ENCODE measurements around the gene CHCHD6.

The CHCHD6 gene

GRCh38 chr3:126951561-126951960 lies 247.5 kb downstream of the CHCHD6 start:
- no peak for DNase-seq

GRCh38 chr3:126952261-126952982 lies 248.4 kb downstream of the CHCHD6 start:
- DNase-seq: no peak

DNA sequence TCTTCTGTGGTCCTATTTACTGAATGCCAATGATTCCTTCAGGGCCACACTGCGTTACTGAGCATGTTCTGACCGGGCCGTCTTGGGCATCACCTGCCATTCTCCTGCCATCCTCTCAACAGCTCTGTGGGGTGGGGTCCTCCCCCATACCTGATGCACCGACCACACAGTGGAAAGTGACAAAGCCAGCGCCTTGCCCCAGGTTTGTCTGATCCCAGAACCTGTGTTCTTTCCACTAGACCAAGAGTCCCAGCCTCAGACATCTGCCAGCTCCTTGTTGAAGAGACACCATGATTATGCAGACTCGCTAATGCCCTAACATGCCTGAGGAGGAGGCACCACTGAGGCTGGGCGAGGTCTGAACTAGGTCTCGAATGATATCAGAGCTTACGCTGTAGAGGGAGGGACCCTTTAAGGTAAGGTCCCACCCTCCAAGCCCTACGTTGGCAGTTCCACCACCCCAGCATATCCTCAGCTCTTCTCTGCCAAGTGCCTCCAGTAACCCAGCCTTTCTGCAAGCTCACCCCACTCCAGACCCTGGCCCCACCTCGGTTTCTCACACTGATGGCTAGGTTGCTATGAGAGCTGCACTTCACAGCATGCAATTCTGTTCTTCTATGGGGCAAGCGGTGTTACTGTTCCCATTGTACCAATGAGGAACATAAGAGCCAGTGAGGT lies 249.1 kb downstream of the CHCHD6 start:
- no peak for DNase-seq

- DNase-seq: no peak
These were observed 250.3 kb downstream of the CHCHD6 start for GRCh38 chr3:126954141-126954842.

DNA sequence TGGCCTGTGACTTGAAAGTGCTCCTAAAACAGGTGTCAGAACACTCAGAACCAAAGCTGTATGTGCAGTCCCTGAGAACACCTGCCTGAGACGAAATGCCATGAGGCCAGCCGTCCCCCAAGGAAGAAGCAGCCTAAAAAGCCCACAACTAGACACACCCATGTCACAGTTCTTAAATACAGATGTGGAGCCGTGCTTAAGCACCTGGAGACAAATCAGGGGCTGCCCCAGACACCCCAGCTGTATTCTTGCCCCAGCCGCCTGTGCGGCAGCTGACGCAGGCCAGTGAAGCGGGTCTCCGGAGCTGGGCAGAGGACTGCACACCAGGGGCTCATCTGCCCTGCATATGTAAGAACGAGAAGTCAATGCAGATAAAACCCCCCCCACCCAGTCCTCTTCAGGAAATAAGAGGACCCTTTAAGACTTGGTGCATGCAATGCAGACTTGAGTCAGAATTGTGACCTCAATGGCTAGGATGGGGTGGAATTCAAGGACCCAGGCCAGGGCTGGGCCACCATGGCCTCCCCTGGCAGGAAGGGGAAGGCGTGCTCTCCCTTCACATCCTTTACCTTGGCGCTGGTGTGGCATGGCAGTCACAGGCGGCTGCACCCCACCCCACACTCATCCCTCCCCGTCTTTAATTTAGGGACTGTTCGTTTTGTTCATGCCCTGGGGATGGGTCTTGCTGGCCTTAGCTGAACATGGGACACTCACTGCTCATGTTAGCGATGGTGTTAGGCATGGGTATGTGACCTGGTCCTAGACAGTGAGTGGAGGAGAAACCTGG lies 251.2 kb downstream of the CHCHD6 start:
- no peak for DNase-seq

- DNase-seq: no peak
These were observed 252.3 kb downstream of the CHCHD6 start for GRCh38 chr3:126956361-126956760.

- DNase-seq: no peak
These were observed 253.0 kb downstream of the CHCHD6 start for GRCh38 chr3:126956866-126957650.

- no peak for DNase-seq
These were observed 254.0 kb downstream of the CHCHD6 start for GRCh38 chr3:126957776-126958637.

- no peak for DNase-seq
These were observed 254.6 kb downstream of the CHCHD6 start for GRCh38 chr3:126958638-126959085.

DNA sequence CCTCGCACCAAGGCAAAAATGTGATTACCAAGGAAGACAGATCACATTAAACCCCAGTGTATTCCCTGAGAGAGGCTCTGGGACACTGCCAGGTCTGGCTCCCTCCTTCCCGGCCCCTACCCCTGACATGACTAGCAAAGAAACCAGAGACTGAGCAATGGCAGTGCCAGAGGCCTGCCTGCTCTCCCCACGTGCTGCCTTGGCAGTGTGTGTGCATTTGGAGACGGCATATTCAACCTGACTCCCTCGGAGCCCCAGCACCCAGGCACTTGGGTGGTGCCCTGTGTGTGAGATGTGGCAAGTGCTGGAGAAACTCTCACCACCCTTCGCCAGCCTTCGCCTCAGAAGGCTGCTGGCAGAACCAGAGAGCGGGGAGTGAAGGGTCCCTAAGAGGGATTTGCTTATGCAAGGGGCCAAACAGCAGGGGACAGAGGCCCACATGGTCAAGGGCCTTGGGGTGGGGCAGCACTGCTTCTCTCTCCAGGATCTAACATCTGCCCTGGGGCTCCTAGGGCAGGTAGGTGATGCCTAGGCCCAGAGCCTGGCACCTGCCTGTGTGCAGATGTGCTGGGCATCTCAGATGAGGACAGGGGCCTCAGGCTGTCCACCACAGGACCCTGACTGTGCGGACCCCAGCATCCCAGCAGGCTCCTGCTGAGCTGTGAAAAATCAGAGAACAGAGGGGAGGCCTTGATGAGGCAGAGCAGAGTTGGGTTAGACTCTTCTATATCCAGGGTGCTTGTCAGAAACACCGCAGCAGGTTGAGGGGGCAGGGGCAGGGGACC lies 255.3 kb downstream of the CHCHD6 start:
- DNase-seq: no peak

- peak; percentile 67 for DNase-seq
These were observed 256.0 kb downstream of the CHCHD6 start for GRCh38 chr3:126959921-126960603.

DNA sequence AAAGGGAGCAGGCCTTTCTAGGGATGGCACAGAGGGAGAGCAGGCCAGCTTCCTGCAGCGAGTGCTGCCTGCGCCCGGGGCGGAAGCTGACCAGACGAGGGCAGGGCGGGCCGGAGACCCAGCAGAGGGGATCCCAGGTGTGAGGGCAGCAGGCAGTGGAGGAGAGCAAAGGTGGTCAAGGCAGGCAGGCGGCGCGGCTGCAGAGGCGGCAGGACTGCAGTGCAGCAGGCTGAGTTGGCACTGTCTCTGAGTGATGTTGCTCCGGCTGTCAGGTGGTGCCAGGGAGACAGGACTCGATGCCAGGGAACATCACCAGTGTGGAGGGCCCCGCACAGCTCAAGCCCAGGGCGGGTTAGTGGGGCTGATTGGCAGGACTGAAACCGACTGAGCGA lies 256.6 kb downstream of the CHCHD6 start:
- no peak for DNase-seq

DNA sequence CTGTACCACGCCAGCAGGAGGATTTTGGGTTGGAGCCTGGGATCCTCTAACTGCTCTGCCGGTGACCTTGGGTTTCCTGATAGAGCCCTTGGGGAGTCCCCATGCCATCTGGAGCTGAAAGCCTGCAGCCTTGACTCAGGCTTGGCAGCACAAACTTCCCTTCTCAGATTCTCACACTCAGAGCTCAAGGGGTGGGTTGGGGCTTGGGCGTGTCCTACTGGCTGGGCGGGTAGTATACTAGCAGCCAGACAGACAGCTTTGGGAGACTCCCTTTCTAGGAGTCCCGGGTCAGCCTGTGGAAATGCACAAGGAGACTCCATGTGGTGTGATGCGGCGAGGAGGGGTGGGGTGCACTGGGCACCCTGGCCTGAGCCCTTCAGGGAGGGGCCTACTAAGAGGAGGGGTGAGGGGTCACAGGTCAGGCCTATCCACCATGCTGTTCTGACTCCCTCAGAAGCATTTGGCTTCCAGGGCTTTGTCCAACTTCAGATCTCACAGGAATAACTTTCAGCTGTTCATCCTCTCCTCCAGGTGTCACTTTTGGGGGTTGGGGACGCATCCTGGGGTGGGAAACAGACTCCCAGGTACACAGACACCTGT lies 257.3 kb downstream of the CHCHD6 start:
- DNase-seq: peak; percentile 41

DNA sequence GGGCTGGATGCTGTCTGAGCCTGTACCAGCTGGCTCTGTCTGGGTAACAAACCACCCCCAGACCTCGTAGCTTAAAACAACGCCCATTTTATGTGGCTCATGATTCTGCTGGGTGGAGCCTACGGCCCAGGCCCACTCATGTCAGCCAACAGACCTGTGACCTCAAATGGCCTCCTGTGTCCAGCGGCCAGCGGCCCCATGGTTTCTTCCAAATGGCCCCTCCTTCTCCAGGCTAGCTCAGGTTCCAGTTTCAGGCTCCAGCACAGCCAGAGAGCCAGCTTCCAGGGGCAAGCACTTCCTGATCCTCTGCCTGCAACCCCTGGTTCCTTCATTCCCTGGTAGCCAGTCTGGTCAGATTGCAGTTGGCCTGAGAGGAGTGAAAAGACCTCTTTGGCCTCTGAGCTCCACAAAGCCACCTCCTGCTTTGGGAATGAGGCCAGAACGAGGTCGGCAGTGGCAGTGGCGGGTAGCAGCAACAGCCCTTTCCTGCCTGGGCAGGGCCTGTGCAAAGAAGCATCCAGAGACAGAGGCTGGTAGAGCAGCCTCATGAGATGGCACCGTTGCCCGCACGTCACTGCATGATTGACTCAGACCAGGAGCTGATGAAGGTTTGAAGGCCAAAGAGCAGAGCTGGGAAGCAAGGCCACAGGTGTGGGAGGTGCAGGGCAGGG lies 257.9 kb downstream of the CHCHD6 start:
- DNase-seq: no peak

DNA sequence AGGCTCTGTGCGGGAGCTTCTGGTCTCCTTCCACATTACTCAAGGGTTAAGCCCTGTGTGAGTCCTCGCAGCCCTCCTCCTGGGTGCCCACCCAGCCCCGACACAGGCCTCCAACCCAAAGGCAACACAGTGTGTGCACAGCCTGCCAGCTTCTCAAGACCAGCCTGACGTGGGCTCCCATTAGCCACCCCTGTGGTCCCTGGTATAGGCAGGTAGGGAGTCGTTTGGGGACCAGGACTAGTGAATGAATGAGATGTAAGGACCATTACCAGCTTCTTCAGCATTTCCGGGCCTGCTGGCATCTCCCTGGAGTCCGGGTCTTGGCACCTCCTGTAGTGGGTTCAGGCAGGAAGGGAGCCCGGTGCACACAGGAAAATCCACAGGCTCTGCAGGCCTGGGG lies 258.7 kb downstream of the CHCHD6 start:
- DNase-seq: no peak

DNA sequence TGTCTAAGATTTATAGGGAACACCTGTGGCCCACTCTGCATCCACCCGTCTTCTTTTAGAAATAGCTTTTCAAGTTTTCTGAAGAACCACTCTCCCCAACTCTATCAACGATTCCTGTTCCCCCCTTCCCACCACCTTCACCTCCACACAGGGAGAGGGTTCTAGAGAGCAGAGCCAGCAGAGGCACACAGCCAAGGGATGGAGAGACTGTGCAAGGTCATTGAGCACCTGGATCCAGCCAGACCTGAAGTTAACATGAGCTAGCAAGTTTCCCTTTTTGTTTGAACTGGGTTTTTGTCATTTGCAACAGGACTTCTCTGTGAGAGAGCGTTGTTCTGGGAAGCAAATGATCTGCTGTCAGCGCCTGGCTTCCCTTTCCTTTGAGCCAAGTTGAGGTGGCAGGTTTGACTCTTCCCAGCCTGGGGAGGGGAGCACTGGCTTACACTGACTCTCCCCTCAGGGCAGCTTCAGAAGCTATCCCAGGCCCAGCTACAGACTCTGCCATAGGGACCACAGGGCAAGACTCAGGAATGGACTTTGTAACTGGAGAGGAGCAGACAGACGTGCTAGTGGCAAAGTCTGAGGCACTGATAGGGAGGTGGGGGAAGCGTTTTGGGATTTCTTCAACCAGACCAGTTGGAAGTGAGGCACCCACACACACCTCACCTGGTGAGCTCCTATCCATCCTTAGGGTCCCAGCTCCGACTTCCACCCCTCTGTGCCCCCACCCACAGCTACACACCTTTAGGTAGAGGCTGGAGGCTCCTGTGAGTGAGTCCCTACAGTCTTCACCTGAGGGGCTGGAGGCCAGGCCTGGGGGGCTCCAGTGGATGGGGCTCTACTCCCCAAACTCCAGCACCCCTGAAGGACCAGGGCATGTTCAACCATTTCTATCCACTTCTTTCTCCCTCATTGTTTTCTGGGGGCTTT lies 259.5 kb downstream of the CHCHD6 start:
- DNase-seq: no peak

DNA sequence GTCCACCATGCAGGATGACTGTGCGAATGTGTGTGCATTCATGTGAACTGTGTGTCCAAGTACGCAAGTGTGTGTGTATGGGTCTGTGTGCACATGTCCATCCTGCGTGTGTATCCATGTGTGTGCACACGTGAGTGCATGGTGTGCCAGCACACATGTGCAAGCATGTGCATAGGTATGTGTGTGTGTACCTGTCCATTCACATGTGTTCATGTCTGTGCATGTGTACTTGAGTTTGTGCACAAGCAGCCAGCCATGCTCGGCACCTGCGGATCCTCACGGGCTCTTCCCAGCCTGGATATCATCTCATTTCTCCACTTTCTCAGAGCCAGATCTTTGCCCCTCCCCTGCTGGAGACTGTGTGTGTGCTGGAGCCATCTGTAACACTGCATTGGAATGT lies 260.2 kb downstream of the CHCHD6 start:
- DNase-seq: no peak

DNA sequence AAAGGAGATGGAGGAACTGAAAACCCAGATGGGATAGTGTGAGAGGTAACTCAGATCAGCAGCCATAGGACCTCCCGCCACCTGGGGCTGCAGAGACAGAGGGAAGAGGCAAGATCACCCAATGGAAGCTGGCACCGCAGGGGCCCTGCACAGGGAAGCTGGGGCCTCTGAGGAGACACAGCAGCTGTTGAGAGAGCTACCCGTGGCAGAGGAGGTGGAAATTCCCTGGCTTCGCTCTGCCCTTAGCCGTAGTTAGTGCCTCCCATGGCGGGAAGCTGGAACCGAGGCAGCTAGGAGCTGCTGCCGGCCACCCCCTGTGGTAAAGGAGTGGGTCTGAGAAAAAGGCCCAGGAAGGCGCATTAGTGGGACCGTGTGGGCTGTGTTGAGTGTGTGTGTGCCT lies 260.9 kb downstream of the CHCHD6 start:
- DNase-seq: no peak
